ENCODE data around the gene PRAC2.

The PRAC2 gene

DNA sequence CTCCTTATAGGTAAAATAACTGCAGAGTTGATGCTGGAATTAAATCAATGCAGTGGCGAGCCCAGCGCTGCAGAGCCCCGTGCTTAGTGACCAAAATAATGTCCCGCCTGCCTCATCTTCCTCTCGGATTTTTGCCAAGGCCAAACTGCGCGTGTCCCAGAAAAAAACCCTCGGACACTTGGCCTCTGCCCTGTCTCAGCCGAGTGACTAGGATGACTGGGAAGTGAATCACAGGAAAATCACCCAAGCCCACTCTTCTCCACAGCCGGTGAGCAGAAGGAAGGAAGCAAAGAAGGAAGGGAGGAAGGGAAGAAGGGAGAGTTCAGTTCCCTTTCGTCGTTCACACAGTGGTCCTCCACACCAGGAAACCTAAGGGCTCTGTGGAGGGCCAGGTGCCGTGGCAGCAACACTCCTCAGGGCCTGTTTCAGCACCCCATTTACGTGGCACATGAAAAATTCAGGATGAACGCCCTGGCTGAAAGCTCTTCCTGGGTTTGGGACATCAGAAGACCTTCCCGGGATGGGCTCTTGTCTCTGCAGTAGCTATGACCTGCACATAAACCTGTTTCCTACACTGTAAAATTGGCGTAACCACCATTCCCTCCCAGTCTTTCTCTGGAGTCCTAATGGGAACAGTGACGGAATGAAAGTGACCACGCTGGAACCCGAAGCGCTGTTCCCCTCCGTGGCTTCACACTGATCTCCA is 31.0 kb downstream of the PRAC2 start:
- TF ChIP-seq, protein P1, sequence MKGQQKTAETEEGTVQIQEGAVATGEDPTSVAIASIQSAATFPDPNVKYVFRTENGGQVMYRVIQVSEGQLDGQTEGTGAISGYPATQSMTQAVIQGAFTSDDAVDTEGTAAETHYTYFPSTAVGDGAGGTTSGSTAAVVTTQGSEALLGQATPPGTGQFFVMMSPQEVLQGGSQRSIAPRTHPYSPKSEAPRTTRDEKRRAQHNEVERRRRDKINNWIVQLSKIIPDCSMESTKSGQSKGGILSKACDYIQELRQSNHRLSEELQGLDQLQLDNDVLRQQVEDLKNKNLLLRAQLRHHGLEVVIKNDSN (IDR thresholded peaks at IDR 0.05): no peak
- TF ChIP-seq EGR1 (IDR thresholded peaks at IDR 0.05): no peak
- TF ChIP-seq EP300 (IDR thresholded peaks at IDR 0.05; ENCODE audit: borderline replicate concordance): no peak
- TF ChIP-seq CREB1 (IDR thresholded peaks at IDR 0.05; ENCODE audit: low read depth): no peak
- TF ChIP-seq, protein P2, sequence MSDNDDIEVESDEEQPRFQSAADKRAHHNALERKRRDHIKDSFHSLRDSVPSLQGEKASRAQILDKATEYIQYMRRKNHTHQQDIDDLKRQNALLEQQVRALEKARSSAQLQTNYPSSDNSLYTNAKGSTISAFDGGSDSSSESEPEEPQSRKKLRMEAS (IDR thresholded peaks at IDR 0.05): no peak
- TF ChIP-seq TEAD4 (IDR thresholded peaks at IDR 0.05): no peak
- TF ChIP-seq TAF1 (IDR thresholded peaks at IDR 0.05; ENCODE audit: low read depth): no peak
- TF ChIP-seq RAD21 (IDR thresholded peaks at IDR 0.05; ENCODE audit: low read depth): no peak

DNA sequence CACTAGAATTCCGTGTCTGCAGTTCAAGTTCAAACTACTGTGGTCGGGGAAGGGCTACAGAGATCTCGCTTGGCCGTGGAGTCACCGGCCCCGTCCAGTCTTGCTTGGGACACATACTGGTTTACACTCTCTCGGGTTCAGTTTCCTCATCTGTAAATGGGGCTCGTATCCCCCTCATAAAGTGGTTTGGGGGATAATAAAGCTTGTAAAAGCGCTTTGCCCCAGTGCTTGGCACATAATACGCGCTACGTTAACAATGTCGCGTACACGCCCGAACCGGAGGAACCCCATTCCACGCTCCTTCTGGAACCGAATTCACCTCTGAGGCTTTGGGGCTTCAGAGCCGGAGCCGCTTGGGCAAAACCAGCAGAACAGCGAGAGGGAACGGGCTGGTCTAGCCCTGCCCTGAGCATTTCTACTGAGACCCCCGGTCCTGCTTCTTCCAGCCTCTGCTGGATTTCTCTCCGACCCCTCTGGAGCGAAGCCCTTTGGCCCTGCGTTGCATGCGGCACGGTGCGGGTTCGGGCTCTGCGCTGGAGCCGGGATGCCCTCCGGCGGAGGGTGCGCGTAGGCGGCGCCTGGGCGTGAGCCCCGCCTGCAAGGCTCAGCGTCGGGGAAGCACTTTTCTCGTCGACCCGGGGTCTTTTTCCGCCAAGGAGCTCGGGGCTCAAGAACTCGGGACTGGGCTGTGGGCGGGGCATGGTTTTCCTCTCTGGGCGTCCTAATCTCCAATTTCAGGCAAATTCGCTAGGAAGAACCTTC is 31.7 kb downstream of the PRAC2 start:
- TF ChIP-seq EP300 (IDR thresholded peaks at IDR 0.05; ENCODE audit: borderline replicate concordance) (no peak), FOXM1 (IDR thresholded peaks at IDR 0.05; ENCODE audit: borderline replicate concordance, low read depth) (no peak), YY1 (IDR thresholded peaks at IDR 0.05; ENCODE audit: low read depth) (no peak), TCF12 (IDR thresholded peaks at IDR 0.05; ENCODE audit: low read depth) (no peak), TAF1 (IDR thresholded peaks at IDR 0.05; ENCODE audit: low read depth) (no peak), NFIC (IDR thresholded peaks at IDR 0.05) (no peak), TEAD4 (IDR thresholded peaks at IDR 0.05) (no peak), CEBPB (IDR thresholded peaks at IDR 0.05) (no peak), ZBTB7A (IDR thresholded peaks at IDR 0.05; ENCODE audit: low read depth) (no peak), RAD21 (IDR thresholded peaks at IDR 0.05; ENCODE audit: low read depth) (no peak), CREB1 (IDR thresholded peaks at IDR 0.05; ENCODE audit: low read depth) (no peak), EGR1 (IDR thresholded peaks at IDR 0.05) (no peak)
- TF ChIP-seq, protein P3, sequence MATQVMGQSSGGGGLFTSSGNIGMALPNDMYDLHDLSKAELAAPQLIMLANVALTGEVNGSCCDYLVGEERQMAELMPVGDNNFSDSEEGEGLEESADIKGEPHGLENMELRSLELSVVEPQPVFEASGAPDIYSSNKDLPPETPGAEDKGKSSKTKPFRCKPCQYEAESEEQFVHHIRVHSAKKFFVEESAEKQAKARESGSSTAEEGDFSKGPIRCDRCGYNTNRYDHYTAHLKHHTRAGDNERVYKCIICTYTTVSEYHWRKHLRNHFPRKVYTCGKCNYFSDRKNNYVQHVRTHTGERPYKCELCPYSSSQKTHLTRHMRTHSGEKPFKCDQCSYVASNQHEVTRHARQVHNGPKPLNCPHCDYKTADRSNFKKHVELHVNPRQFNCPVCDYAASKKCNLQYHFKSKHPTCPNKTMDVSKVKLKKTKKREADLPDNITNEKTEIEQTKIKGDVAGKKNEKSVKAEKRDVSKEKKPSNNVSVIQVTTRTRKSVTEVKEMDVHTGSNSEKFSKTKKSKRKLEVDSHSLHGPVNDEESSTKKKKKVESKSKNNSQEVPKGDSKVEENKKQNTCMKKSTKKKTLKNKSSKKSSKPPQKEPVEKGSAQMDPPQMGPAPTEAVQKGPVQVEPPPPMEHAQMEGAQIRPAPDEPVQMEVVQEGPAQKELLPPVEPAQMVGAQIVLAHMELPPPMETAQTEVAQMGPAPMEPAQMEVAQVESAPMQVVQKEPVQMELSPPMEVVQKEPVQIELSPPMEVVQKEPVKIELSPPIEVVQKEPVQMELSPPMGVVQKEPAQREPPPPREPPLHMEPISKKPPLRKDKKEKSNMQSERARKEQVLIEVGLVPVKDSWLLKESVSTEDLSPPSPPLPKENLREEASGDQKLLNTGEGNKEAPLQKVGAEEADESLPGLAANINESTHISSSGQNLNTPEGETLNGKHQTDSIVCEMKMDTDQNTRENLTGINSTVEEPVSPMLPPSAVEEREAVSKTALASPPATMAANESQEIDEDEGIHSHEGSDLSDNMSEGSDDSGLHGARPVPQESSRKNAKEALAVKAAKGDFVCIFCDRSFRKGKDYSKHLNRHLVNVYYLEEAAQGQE (IDR thresholded peaks at IDR 0.05; ENCODE audit: low read depth): no peak
- TF ChIP-seq, protein P2 (IDR thresholded peaks at IDR 0.05): no peak
- TF ChIP-seq, protein P1 (IDR thresholded peaks at IDR 0.05): no peak

DNA sequence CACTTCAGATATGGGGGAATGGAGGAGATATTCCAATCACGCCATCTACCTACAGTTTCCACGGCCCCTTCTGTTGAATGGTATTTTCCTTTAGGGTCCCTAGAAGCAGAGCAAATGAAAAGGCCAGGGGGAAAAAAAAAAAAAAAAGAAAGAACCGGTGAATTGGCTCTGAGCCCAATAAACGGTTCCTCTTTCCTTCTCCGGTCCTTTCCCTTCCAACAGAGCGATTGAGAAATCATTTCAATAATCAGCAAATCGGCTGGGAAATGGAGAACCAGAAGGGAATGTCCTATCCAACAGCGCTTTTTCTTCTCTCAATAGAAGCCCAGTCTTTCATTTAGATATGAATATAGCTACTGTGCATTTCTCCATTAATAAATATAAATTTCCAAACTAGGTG is 32.4 kb downstream of the PRAC2 start:
- TF ChIP-seq TEAD4 (IDR thresholded peaks at IDR 0.05) (no peak), CEBPB (IDR thresholded peaks at IDR 0.05) (no peak), EP300 (IDR thresholded peaks at IDR 0.05; ENCODE audit: borderline replicate concordance) (no peak), FOXM1 (IDR thresholded peaks at IDR 0.05; ENCODE audit: borderline replicate concordance, low read depth) (no peak), TCF12 (IDR thresholded peaks at IDR 0.05; ENCODE audit: low read depth) (no peak), RAD21 (IDR thresholded peaks at IDR 0.05; ENCODE audit: low read depth) (no peak), EGR1 (IDR thresholded peaks at IDR 0.05) (no peak), CREB1 (IDR thresholded peaks at IDR 0.05; ENCODE audit: low read depth) (no peak)
- TF ChIP-seq, protein P2 (IDR thresholded peaks at IDR 0.05): no peak
- TF ChIP-seq, protein P1 (IDR thresholded peaks at IDR 0.05): no peak
- TF ChIP-seq, protein P3 (IDR thresholded peaks at IDR 0.05; ENCODE audit: low read depth): no peak

DNA sequence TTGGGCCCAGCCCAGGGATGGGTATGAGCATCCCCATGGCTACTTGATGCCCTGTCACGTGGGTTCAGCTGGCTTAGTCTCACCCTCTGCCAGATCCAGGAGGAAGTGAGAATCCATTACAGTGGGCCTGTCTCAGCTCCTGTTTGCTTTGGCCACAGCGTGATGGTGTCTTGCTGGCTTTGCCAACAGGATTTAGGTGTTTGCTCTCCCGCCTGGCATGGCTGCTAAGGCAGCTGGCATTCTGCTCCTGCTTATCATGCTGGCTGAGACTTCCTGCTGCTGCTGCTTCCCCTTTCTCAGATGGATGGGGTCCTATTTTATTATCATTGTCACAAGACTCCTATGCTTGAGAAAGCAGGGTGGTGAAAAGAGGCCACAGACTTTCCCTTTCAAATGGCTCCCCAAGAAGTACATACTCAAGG is 33.9 kb downstream of the PRAC2 start:
- TF ChIP-seq, protein P2 (IDR thresholded peaks at IDR 0.05): no peak
- no peak for TF ChIP-seq EP300 (IDR thresholded peaks at IDR 0.05; ENCODE audit: borderline replicate concordance)
- TF ChIP-seq EGR1 (IDR thresholded peaks at IDR 0.05): no peak
- TF ChIP-seq TAF1 (IDR thresholded peaks at IDR 0.05; ENCODE audit: low read depth): no peak
- no peak for TF ChIP-seq NFIC (IDR thresholded peaks at IDR 0.05)
- TF ChIP-seq CREB1 (IDR thresholded peaks at IDR 0.05; ENCODE audit: low read depth): no peak
- TF ChIP-seq TEAD4 (IDR thresholded peaks at IDR 0.05): no peak
- TF ChIP-seq, protein P3 (IDR thresholded peaks at IDR 0.05; ENCODE audit: low read depth): no peak
- TF ChIP-seq CEBPB (IDR thresholded peaks at IDR 0.05): no peak
- no peak for TF ChIP-seq YY1 (IDR thresholded peaks at IDR 0.05; ENCODE audit: low read depth)
- no peak for TF ChIP-seq ZBTB7A (IDR thresholded peaks at IDR 0.05; ENCODE audit: low read depth)
- TF ChIP-seq, protein P1 (IDR thresholded peaks at IDR 0.05): no peak; the same call in 1 of the 2 replicates
- no peak for TF ChIP-seq FOXM1 (IDR thresholded peaks at IDR 0.05; ENCODE audit: borderline replicate concordance, low read depth)
- no peak for TF ChIP-seq RAD21 (IDR thresholded peaks at IDR 0.05; ENCODE audit: low read depth)
- no peak for TF ChIP-seq TCF12 (IDR thresholded peaks at IDR 0.05; ENCODE audit: low read depth)
